Peyer's patch (tissue), 4 donors: ENCODE results near the gene MUC20.
"Not testable (repeated sequence)": the region's sequence is repeated elsewhere in the genome, so short reads cannot be mapped to it uniquely, and the experiment has no call there.

Experiments
- POLR2A ChIP-seq, 2 donors: fragments of 450-650 bp; IDR thresholded peaks; one replicate each; pipeline ENCODE4 v1.5.1; 2017; ENCODE audit warnings: antibody characterized with exemption in 2 of 2, mild to moderate bottlenecking in 2 of 2, moderate library complexity in 2 of 2
- TF ChIP-seq, protein P1 (sequence below), 6 experiments: fragments of 450-650 bp in 4 of 6; fragments of 200-600 bp in 2 of 6; sonication (generic) in 1 of 6; IDR thresholded peaks; one replicate each; pipeline ENCODE4 v1.5.1; 2017 to 2019; ENCODE audit warnings: antibody characterized with exemption in 6 of 6, mild to moderate bottlenecking in 3 of 6, moderate library complexity in 1 of 6

DNA sequence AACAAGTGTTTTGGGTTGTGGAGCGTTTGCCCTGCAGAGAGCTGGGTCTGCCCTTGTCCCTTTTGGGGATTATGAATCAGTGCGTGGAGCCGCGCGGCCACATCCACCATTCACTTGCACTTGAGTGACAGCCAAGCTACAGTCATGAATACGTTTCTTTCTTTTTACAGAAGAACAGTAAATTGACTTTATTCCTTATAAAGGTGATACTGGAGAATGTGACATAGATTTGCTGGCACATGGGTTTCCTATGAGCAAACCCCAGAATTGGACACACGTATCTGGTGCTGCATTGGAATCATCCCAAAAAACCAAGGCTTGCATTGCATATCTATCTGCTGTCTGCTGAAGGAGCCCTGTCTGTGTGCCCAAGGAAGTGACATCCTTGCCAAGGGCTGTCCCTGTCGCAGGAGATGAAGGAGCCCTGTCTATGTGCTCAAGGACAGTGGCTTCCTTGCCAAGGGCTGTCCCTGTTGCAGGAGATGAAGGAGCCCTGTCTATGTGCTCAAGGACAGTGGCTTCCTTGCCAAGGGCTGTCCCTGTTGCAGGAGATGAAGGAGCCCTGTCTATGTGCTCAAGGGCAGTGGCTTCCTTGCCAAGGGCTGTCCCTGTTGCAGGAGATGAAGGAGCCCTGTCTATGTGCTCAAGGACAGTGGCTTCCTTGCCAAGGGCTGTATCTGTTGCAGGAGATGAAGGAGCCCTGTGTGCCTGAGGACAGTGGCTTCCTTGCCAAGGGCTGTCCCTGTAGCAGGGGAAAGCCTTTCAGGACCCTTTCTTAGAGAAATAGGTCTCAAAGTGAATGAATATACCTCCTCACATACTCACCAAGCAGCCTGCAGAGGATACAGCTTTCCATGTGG, 26.3 kb upstream of the MUC20 start:
- TF ChIP-seq, protein P1, sequence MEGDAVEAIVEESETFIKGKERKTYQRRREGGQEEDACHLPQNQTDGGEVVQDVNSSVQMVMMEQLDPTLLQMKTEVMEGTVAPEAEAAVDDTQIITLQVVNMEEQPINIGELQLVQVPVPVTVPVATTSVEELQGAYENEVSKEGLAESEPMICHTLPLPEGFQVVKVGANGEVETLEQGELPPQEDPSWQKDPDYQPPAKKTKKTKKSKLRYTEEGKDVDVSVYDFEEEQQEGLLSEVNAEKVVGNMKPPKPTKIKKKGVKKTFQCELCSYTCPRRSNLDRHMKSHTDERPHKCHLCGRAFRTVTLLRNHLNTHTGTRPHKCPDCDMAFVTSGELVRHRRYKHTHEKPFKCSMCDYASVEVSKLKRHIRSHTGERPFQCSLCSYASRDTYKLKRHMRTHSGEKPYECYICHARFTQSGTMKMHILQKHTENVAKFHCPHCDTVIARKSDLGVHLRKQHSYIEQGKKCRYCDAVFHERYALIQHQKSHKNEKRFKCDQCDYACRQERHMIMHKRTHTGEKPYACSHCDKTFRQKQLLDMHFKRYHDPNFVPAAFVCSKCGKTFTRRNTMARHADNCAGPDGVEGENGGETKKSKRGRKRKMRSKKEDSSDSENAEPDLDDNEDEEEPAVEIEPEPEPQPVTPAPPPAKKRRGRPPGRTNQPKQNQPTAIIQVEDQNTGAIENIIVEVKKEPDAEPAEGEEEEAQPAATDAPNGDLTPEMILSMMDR (IDR thresholded peaks at IDR 0.05), result not testable (repeated sequence)
- not testable (repeated sequence) for TF ChIP-seq POLR2A (IDR thresholded peaks at IDR 0.05)
